NCI-H2107 (cell line): ENCODE measurements around the gene ZBTB46.

Source experiments
- DNase-seq: peaks from one replicate; lab custom pipeline; 2025; lab: John Stamatoyannopoulos, UW

Gene ZBTB46

DNA sequence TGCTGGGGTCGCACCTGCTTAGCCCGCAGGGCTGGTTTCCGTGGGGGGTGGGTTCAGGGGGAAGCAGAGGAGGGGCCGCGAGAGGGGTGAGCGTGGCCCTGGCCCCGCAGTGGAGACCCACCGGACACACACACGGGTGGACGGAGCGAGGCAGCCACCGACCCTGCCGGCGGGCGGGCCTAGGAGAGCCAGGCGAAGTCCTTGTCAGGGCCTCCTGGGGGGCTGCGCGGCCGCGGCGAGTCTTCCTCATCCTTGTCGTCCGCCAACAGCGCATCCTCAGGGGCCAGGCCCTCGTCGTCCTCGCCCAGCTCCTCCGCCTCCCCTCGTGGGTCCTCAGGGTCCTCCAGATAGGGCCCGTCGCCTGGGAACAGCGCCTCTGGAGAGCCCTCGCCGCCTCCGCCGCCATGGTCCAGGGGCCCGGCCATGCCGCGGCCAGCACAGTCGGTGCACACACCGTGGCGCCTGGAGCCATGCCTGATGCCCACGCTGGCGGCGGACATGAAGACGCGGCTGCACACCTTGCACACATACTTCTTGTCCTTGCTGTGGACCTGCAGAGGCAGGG, 84.2 kb downstream of the ZBTB46 start:
- DNase-seq: no peak

DNA sequence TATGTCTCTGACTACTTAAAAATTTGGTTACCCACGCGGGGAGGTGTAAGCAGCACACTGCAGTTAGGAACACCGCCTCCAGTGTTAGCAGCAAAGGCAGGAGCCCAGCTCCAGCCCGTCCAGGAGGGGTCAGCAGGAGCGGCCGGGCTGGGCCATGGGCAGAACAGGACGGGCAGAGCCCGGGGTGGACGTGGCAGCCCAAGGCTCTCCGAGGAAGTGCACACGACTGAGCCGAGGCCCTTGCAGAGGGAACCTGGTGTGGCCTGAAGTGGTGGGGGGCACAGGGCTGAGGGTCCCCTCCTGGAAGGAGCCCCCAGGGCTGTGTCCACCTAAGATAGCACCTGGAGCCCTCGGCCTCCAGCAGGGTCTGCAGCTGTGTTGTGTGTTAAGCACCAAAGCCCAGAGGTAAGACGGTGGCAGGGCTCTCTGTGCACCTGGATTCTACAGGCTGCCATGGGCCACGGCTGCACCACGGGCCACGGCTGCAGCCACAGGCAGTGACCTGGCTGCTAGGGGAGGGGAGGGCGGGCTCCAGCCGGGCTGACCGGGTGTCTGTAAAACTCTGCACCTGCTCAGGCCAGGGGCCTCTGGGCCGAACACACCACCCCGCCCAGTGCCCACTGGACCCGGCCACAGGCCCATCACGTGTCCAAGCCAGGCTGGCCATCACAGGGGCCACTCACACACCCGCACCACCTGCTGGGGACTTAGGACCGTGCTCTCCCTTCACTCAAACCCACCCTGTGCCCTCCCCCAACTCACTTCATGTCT, 84.9 kb downstream of the ZBTB46 start:
- DNase-seq: no peak

DNA sequence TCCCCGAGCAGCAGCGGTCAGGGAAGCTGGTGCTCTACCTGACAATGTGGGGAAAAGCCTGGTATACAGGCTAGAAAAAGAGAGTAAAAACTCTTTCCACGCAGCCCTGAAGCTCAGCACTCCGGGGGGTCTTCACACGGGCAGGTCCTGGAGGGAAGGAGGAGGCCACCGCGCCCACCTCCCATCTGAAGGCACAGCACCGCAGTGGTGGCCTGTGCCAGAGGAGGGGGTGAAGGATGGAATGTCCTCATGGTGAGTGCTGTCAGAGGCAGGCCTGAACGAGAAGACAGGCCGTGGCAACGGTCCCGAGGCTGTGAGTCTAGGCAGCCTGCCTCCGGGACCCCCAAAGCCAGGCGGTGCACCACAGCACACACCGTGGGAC, 85.6 kb downstream of the ZBTB46 start:
- DNase-seq: no peak

DNA sequence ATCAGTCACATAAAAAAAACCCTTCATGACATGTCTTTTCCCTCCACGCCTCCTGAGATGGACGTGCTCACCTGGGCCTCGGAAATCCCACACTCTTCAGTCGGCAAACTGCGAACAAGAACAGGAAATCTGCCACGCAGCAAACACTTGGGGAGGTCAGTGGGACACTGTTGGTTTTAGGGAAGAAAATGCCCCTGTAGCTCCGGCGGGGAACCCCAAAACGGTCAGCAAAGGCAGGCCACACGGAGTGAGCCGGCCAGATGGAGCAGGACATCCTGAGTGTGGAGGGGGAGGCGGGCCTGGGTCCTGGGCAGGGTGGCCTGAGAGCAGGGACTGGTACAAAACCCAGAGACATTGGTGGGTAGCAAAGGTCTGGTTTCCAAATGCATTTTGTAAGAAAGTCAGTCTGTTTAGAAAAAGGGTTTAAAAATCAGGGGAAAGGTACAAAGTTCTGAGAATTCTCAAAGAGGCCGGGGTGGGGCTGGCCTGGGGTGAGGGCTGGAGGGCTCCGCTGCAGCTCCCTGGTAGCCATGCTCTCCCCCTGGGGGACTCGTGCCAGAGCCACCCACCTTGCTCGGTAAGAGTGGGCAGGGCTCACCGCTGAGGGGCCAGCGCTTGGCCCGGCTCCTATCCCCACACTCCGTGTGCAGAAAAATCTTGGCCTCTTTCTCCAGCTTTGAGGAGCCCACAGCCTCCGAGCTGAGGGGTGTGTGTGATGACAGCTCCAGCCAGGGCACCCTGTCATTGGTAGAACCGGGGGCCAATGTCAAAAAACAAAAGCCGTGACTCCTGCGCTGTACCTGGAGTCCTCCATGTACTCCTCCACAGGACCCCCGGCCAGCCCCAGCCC, 86.3 kb downstream of the ZBTB46 start:
- DNase-seq: no peak

DNA sequence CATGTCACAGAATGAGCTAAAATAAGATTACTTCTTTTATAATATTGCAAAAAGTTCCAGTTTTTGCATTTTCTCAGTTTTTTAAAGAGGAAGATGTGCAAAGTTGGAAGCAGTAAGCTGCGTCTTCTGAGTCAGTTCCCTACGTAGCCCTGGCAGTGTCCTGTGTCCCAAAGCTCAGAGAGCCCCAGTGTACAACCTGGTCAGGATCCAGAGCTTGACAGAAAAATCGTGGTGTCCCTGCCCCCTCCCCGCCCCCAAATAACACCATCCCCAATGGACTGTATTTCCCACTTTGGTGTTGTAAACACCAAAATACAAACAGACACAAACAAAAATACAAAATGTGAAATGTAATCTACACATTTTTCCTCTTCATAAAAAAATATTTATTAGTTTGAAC, 86.9 kb downstream of the ZBTB46 start:
- DNase-seq: no peak

DNA sequence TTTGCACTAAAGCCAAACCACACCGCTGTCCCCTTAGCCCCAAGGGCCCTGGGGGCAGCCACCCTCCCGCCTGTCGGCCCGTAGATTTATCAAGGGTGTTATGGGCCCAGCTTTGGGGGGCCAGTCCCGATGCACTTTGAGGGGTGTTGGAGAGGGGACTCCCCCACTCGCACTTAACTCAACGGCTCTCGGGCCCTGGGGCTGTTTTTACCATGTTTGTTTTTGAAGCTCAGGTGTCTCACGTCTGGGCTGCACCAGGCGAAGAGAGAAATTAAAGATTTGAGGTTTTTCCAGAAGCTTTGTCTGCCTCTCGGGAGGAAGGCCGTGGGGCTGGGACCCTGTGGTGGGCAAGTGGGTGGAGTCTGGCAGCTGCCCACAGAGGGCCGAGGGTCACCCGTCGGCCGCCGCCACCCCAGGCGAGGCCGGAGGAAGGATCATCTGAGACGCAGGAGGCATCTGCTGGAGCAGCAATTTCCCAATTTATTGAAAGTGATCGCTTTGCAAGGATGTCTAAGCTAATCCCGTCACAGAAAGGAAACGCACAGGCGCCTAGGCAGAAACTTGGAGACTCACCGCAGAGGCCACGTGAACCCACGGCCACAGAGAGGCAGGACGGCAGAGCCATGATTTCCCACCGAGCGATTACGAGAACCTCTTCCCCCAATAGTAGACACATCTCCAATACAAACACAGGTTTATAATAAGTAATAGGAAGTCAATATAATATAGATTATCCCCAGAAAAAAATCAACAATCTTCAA, 87.7 kb downstream of the ZBTB46 start:
- no peak for DNase-seq

DNA sequence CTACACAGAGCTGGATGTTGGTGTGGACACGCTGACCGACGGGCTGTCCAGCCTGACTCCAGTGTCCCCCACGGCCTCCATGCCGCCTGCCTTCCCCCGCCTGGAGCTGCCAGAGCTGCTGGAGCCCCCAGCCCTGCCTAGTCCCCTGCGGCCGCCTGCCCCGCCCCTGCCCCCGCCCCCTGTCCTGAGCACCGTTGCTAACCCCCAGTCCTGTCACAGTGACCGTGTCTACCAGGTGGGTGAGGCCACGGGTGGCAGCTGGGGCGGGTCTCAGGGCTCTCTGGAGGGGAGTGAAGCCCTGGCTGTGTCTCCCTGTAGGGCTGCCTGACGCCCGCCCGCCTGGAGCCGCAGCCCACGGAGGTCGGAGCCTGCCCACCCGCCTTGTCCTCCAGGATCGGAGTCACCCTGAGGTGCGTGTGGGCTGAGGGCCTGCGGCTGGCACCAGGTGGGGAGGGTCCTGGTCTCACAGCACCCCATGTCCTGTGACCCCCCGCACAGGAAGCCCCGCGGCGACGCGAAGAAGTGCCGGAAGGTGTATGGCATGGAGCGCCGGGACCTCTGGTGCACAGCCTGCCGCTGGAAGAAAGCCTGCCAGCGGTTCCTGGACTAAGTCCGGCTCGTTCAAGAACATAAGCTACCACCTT, 88.6 kb downstream of the ZBTB46 start:
- no peak for DNase-seq

DNA sequence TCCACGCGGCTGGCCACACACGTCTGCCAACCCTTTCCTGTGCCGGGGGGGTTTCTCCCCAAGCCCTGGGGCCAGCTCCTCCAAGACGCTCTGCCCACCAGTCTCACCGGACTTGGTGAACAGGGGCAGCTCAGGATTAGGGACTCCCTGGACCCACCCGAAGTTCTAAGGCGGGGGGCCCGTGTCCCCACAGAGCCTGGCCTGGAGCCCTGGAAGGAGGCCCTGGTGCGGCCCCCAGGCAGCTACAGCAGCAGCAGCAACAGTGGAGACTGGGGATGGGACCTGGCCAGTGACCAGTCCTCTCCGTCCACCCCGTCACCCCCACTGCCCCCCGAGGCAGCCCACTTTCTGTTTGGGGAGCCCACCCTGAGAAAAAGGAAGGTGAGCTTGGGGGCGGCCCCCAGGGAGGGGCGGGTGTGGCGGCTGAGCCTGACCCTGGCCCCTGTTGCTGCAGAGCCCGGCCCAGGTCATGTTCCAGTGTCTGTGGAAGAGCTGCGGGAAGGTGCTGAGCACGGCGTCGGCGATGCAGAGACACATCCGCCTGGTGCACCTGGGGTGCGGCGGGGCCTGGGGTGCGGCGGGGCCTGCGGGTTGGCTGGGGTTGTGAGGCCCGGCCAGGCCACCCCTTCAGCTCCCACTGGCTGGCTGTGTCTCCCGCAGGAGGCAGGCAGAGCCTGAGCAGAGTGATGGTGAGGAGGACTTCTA, 89.2 kb downstream of the ZBTB46 start:
- no peak for DNase-seq

DNA sequence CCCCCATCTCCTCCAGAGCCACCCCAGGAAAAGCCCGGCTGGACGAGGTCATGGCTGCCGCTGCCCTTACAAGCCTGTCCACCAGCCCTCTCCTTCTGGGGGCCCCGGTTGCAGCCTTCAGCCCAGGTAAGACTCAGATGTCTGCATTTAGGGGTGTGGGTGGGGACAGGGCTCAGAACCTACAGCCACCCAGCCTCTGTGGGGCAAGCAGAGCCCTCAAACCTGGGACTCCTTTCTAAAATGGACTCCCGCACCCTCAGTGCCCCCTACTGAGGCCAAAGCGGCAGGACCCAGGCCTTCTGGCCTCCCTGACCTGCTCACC, 89.7 kb downstream of the ZBTB46 start:
- no peak for DNase-seq

DNA sequence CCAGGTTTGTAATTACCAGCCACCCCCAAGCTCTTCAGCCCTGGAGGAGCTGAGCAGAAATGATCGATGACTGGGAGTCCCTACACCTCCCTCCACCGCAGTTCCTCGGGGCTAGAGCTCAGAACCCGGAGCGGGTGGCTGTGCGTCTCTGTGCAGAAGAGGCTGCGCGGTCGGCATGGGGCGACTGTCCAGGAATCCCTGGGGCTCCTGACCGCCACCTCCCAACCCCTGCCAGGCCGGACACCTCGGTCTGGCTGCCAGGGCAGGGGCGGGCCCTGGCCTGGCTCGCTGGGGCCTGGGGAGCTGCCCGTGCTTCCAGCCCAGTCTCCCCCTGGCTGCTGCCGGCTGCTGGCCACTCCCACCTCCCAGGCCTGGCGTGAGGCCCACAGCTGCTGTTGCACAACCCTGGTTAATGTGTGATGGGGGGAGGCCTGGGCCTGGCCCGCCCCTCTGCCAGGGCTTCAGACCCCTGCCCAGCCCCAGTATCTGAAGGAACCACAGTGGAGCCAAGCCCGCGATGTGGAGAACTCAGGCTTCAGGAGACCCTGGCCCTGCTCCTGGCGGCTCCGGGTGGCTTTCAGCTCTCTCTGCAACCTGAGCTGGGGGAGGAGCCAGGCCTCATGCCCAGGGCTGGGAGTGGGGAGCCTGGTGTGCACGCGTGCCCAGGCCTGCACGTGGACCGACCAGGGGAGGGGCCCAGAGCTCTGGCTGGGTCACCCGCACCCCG, 90.3 kb downstream of the ZBTB46 start:
- DNase-seq: peak; percentile 54

DNA sequence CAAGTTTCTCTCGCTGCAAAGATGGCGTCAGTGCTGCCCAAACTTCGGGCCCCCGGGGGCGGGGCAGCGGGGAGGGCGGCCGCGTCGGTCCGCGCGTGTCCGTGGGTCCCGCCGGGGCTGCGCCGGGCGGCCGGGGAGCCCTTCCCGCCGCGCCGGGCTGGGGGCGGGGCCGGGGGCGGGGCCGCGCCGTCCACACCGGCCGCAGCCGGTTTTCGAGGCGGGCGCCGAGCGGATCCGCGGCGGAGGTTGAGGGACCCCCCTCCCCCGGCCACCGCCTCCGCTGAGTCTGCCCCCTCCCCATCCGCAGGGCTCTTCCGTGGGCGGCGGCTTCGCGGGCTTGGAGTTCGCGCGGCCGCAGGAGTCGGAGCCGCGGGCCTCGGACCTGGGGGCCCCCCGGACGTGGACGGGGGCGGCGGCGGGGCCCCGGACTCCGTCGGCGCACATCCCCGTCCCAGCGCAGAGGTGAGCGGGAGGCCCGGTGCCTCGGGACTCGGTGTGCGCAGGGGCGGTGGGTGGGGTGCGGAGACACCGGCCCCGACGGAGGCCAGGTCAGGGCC, 90.9 kb downstream of the ZBTB46 start:
- no peak for DNase-seq

DNA sequence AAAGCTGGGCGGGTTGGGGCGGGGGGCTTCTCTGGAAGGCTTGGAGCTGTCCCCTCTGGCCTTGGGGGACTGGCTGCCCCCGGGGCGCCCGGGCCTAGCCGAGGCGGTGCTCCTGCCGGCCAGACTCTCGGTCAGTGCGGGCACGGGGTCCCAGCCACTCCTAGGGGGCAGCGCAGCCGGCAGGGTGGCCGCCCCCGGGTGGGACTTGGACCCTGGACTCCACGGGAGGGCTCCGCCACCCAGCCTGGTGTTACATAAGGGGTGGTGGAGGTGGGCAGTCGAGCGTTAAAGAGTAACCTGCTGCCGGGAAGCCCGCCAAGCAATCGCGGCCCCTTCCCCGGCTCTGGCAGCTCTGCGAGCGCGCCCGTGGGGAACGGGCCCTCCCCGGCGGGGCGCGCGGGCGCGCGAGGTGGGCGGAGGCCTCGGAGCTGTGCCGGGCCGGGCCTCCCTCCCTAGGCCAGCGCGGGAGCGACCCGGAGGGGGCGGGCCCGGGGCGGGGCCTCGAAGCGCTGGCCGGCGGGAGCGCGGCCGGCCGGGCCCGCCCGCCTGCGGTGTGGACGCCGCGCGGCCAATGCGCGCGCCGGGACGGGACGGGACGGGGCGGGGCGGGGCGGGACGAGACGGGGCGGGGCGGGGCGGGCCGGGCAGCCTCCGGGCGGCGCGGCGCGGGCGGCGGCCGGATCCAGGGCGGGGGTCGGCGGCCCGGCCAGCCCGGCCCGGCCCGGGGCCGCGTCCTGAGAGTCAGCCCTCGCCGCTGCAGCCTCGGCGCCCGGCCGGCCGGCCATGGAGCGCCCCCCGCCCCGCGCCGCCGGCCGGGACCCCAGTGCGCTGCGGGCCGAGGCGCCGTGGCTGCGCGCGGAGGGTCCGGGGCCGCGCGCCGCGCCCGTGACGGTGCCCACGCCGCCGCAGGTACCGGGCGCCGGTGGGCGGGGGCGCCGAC, 91.7 kb downstream of the ZBTB46 start, which contains the start of gene SLC2A4RG:
Gene SLC2A4RG (plus strand): TSS at position 647 of the 940 bp plus-strand sequence. CDS start 137 bp downstream, at position 784.
- DNase-seq: no peak

DNA sequence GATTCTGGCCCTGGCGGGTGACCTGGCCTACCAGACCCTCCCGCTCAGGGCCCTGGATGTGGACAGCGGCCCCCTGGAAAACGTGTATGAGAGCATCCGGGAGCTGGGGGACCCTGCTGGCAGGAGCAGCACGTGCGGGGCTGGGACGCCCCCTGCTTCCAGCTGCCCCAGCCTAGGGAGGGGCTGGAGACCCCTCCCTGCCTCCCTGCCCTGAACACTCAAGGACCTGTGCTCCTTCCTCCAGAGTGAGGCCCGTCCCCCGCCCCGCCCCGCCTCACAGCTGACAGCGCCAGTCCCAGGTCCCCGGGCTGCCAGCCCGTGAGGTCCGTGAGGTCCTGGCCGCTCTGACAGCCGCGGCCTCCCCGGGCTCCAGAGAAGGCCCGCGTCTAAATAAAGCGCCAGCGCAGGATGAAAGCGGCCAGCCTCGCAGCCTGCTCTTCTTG, 92.4 kb downstream of the ZBTB46 start:
- no peak for DNase-seq

DNA sequence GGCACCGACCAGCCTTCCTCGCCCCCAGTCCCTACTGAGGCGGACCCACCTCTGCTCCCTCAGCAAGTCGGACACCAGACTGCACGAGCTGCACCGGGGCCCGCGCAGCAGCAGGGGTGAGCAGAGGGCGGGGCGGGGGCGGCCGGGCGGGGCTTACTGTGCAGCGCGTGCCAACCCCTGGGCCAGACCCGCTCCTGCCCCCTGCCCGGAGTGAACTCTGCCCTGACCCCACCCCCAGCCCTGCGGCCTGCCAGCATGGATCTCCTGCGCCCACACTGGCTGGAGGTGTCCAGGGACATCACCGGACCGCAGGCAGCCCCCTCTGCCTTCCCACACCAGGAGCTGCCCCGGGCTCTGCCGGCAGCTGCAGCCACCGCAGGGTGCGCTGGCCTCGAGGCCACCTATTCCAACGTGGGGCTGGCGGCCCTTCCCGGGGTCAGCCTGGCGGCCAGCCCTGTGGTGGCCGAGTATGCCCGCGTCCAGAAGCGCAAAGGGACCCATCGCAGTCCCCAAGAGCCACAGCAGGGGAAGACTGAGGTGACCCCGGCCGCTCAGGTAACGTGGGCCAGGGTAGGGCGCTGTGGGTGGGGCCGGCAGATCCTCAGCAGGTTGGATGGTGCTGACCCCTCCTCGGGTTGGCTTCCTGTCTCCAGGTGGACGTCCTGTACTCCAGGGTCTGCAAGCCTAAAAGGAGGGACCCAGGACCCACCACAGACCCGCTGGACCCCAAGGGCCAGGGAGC, 92.9 kb downstream of the ZBTB46 start:
- no peak for DNase-seq

DNA sequence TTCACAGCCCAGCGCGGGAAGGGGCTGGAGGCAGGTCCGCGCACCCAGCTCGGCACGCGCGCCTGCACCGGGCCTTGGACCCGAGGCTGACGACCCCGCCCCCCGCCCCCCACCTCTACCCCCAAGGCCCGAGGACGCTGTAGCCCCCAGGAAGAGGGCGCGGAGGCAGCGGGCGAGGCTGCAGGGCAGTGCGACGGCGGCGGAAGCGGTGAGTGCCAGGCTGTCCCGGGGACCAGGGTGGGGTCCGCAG, 93.4 kb downstream of the ZBTB46 start:
- DNase-seq: no peak

DNA sequence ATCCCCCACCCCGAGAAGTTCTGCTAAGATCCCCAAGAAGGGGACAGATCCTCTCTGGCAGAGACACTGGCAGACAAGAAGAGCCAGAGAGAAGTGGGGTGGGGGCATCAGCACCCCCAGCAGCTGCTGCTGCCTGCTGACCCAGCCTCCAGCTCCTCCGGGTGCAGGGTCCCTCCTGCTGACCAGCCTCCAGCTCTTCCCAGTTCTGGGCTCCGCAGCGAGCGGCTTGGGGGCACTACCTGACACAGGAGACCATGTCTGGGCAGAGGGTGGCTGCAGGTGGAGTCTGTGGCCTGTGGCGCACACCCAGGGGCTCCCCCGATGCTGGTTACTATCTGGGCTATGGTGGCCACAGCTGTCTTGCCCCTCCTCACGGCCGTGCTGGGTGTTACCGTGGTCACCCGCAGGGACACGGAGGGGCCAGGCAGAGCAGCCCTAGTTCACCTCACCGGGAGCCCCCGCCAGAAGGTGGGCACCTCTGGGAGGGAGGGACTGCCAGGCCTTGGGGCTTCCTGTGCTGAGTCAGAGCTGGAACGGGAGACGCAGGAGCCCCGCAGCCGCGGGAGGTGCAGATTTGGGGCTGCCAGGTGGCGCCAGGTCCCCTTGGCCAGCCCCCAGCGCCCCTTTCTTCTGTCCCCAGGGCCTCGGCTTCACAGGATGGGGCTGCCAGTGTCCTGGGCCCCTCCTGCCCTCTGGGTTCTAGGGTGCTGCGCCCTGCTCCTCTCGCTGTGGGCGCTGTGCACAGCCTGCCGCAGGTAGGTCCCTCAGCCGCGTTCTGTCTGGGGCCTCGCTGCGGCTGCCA, 94.0 kb downstream of the ZBTB46 start:
- no peak for DNase-seq

DNA sequence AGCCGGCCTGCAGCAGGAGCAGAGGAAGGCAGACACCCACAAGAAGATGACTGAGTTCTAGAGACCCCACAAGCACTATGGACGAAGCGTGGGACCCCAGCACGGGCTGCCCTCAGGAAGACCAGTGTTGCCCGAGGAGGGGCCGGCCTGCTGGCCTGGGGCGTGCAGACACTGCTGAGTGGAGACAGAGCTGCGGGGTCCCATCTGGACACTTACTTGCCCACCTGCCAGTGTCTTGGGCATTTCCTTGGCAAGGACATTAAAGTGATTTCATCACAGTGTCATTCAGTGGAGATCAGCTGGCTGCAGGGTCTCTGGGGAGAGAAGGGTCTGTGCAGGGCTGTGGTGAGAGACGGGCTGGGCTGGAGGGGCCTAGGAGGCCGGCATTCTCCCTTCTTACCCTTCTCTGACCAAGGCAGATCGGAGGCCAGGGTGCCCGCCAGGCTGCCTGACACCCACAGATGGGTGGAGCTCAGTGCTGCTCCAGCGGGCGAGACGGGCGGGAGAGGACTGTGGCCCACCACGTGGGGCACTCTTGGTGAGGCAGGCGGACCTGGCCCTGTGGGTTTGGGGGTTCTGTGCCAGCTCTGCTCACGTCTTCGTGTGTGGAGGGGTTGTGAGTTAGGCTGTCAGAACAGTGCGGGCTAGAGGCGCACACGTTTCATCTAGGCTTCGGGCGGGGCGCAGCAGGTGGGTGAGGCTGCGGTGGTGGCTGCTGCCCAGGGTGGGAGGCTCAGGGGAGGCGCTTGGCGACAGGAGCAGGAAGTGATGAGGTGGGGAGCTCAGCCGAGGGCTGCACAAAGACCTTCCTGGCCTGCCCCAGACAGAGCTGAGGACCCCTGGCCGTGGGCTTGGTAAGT, 95.0 kb downstream of the ZBTB46 start, which contains the start of gene LIME1:
Gene LIME1 (plus strand): TSS at position 806 of the 860 bp plus-strand sequence. CDS start 886 bp downstream, outside the sequence.
- DNase-seq: no peak
